HepG2 (cell line): ENCODE results near the gene CARTPT. TPM values are rescaled to one million over a fixed set of nuclear protein-coding genes. Genes with fewer than 3 reads are reported as not detected.

ENCODE experiments used
- ASH2L ChIP-seq: fragments of 300-600, 200-600 bp; sonication (generic); IDR thresholded peaks from 2 replicates; pipeline ENCODE4 v1.7.0; 2017; ENCODE audit warnings: low read depth, mild to moderate bottlenecking, moderate library complexity, mixed read lengths, low read length; ENCODE audit not compliant: insufficient read length
- ERF ChIP-seq: IDR thresholded peaks from 2 replicates; pipeline ENCODE4 v1.6.1; 2018; ENCODE audit warnings: missing biosample characterization, missing genetic modification reagents
- GABPB1 ChIP-seq: IDR thresholded peaks from 2 replicates; pipeline ENCODE4 v1.6.1; 2016; ENCODE audit warnings: mild to moderate bottlenecking, missing genetic modification reagents, moderate library complexity, missing compliant biosample characterization
- GATAD2A ChIP-seq: IDR thresholded peaks from 2 replicates; pipeline ENCODE4 v1.6.1; 2016
- KDM4B ChIP-seq: sonication (generic); formaldehyde crosslinking; IDR thresholded peaks from 2 replicates; pipeline ENCODE4 v1.4.0; 2020; ENCODE audit warnings: missing genetic modification reagents
- MEIS2 ChIP-seq: sonication (generic); formaldehyde crosslinking; IDR thresholded peaks from 2 replicates; pipeline ENCODE4 v1.9.0; 2021; ENCODE audit warnings: mild to moderate bottlenecking, missing genetic modification reagents
- NONO ChIP-seq, 2 experiments: fragments of 450-650 bp in 1 of 2; sonication (generic) in 1 of 2; formaldehyde crosslinking in 1 of 2; IDR thresholded peaks in 1 of 2; conservative IDR thresholded peaks in 1 of 2; 2 replicates each; pipeline versions ENCODE4 v1.6.1 to v1.8.0; 2017 to 2022; ENCODE audit warnings: mild to moderate bottlenecking in 1 of 2, missing genetic modification reagents in 1 of 2, moderate library complexity in 1 of 2
- RXRA ChIP-seq: sonication (generic); formaldehyde crosslinking; IDR thresholded peaks from 2 replicates; pipeline ENCODE4 v1.5.1; 2020; ENCODE audit warnings: missing genetic modification reagents
- SOX13 ChIP-seq, 3 experiments: fragments of 450-650 bp in 1 of 3; sonication (generic) in 1 of 3; formaldehyde crosslinking in 1 of 3; IDR thresholded peaks in 2 of 3; conservative IDR thresholded peaks in 1 of 3; 2 replicates each; pipeline versions ENCODE4 v1.5.0 to v1.6.1; 2016 to 2020; ENCODE audit warnings: antibody characterized with exemption in 1 of 3, mild to moderate bottlenecking in 1 of 3, missing compliant biosample characterization in 1 of 3, missing genetic modification reagents in 1 of 3, moderate library complexity in 1 of 3
- TAF1 ChIP-seq: sonication (generic); formaldehyde crosslinking; IDR thresholded peaks from 2 replicates; pipeline ENCODE4 v1.4.0; 2020; ENCODE audit warnings: missing genetic modification reagents
- TBX2 ChIP-seq: sonication (generic); formaldehyde crosslinking; IDR thresholded peaks from 2 replicates; pipeline ENCODE4 v1.5.0; 2020; ENCODE audit warnings: missing genetic modification reagents, mild to moderate bottlenecking, borderline replicate concordance
- THAP7 ChIP-seq: sonication (generic); formaldehyde crosslinking; IDR thresholded peaks from 2 replicates; pipeline ENCODE4 v1.8.1; 2023; ENCODE audit warnings: mild to moderate bottlenecking, missing genetic modification reagents
- THAP8 ChIP-seq: sonication (generic); formaldehyde crosslinking; IDR thresholded peaks from 2 replicates; pipeline ENCODE4 v1.5.1; 2020; ENCODE audit warnings: missing genetic modification reagents, mild to moderate bottlenecking, borderline replicate concordance
- YEATS4 ChIP-seq: sonication (generic); formaldehyde crosslinking; IDR thresholded peaks from 2 replicates; pipeline ENCODE4 v1.4.0; 2020; ENCODE audit warnings: missing genetic modification reagents, borderline replicate concordance
- ZBTB38 ChIP-seq: sonication (generic); formaldehyde crosslinking; IDR thresholded peaks from 2 replicates; pipeline ENCODE4 v1.5.1; 2020; ENCODE audit warnings: mild to moderate bottlenecking, missing genetic modification reagents
- ZNF121 ChIP-seq: sonication (generic); formaldehyde crosslinking; IDR thresholded peaks from 2 replicates; pipeline ENCODE4 v1.5.0; 2020; ENCODE audit warnings: mild to moderate bottlenecking, missing genetic modification reagents
- ZNF260 ChIP-seq: sonication (generic); formaldehyde crosslinking; IDR thresholded peaks from 2 replicates; pipeline ENCODE4 v1.4.0; 2020; ENCODE audit warnings: missing genetic modification reagents, low read depth, mild to moderate bottlenecking, borderline replicate concordance
- ZNF292 ChIP-seq: sonication (generic); formaldehyde crosslinking; IDR thresholded peaks from 2 replicates; pipeline ENCODE4 v1.8.1; 2022; ENCODE audit warnings: mild to moderate bottlenecking, low read depth, missing genetic modification reagents, borderline replicate concordance
- ZNF335 ChIP-seq: sonication (generic); formaldehyde crosslinking; IDR thresholded peaks from 2 replicates; pipeline ENCODE4 v1.4.0; 2020; ENCODE audit warnings: missing genetic modification reagents
- ZNF441 ChIP-seq: sonication (generic); formaldehyde crosslinking; IDR thresholded peaks from 2 replicates; pipeline ENCODE4 v1.7.0; 2021; ENCODE audit warnings: missing genetic modification reagents, borderline replicate concordance
- ZNF644 ChIP-seq: IDR thresholded peaks from 2 replicates; pipeline ENCODE4 v1.6.1; 2016; ENCODE audit warnings: low read depth
- polyA plus RNA-seq, 8 experiments: library from polyadenylated mRNA; depleted of rRNA in 3 of 8; stranded (reverse) in 7 of 8; unstranded in 1 of 8; fragments of >200 nt; fragmentation: Illumina TruSeq in 4 of 8; extraction: Trizol in 4 of 8; gene quantifications; 2 replicates each; pipeline versions ENCODE4 v1.2.1 to v1.2.3, GENCODE V29; 2011 to 2016; ENCODE audit warnings: low read depth in 4 of 8, missing spikeins in 1 of 8, mixed read lengths in 1 of 8; ENCODE audit not compliant: insufficient read depth in 1 of 8
- total RNA-seq, 5 experiments: library from RNA; depleted of rRNA; stranded (reverse); fragments of >200 nt; fragmentation: Illumina TruSeq; extraction: Trizol; gene quantifications; 2 replicates each; pipeline ENCODE4 v1.2.3, GENCODE V29; 2016; ENCODE audit warnings: low read depth in 1 of 5
- TF ChIP-seq, protein P1 (sequence below): sonication (generic); formaldehyde crosslinking; IDR thresholded peaks from 2 replicates; pipeline ENCODE4 v1.5.1; 2020; ENCODE audit warnings: mild to moderate bottlenecking, missing genetic modification reagents, borderline replicate concordance

CARTPT gene
- total and polyA plus RNA-seq, 2 of the 13 experiments (the other 11 are each of a cell fraction or from before 2014, with no cell fraction given): not detected

- peak; percentile 27; the same call in 1 of the 2 replicates for TF ChIP-seq GABPB1 (CRISPR knock-in tag)
- peak; percentile 98 for TF ChIP-seq ZNF292 (CRISPR knock-in tag)
- no peak for TF ChIP-seq ZNF335
- TF ChIP-seq RXRA (CRISPR knock-in tag): peak; percentile 90
- no peak for TF ChIP-seq KDM4B (CRISPR knock-in tag)
- TF ChIP-seq TBX2: peak; percentile 61; the same call in 1 of the 2 replicates
- peak; percentile 70; the same call in 1 of the 2 replicates for TF ChIP-seq TAF1 (CRISPR knock-in tag)
- TF ChIP-seq YEATS4: peak; percentile 18; the same call in 1 of the 2 replicates
- no peak for TF ChIP-seq THAP8 (CRISPR knock-in tag)
- no peak for TF ChIP-seq SOX13 (IDR thresholded peaks at IDR 0.05)
- peak in 1 of 2 experiments; percentile 82; a peak in 2 of 4 replicates for TF ChIP-seq SOX13 (CRISPR knock-in tag; conservative IDR thresholded peaks at IDR 0.05 in 1 of 2, IDR thresholded peaks at IDR 0.05 in 1 of 2)
- TF ChIP-seq ZNF260 (CRISPR knock-in tag): no peak
- TF ChIP-seq, protein P1, sequence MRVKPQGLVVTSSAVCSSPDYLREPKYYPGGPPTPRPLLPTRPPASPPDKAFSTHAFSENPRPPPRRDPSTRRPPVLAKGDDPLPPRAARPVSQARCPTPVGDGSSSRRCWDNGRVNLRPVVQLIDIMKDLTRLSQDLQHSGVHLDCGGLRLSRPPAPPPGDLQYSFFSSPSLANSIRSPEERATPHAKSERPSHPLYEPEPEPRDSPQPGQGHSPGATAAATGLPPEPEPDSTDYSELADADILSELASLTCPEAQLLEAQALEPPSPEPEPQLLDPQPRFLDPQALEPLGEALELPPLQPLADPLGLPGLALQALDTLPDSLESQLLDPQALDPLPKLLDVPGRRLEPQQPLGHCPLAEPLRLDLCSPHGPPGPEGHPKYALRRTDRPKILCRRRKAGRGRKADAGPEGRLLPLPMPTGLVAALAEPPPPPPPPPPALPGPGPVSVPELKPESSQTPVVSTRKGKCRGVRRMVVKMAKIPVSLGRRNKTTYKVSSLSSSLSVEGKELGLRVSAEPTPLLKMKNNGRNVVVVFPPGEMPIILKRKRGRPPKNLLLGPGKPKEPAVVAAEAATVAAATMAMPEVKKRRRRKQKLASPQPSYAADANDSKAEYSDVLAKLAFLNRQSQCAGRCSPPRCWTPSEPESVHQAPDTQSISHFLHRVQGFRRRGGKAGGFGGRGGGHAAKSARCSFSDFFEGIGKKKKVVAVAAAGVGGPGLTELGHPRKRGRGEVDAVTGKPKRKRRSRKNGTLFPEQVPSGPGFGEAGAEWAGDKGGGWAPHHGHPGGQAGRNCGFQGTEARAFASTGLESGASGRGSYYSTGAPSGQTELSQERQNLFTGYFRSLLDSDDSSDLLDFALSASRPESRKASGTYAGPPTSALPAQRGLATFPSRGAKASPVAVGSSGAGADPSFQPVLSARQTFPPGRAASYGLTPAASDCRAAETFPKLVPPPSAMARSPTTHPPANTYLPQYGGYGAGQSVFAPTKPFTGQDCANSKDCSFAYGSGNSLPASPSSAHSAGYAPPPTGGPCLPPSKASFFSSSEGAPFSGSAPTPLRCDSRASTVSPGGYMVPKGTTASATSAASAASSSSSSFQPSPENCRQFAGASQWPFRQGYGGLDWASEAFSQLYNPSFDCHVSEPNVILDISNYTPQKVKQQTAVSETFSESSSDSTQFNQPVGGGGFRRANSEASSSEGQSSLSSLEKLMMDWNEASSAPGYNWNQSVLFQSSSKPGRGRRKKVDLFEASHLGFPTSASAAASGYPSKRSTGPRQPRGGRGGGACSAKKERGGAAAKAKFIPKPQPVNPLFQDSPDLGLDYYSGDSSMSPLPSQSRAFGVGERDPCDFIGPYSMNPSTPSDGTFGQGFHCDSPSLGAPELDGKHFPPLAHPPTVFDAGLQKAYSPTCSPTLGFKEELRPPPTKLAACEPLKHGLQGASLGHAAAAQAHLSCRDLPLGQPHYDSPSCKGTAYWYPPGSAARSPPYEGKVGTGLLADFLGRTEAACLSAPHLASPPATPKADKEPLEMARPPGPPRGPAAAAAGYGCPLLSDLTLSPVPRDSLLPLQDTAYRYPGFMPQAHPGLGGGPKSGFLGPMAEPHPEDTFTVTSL: peak; percentile 76; the same call in 1 of the 2 replicates
- TF ChIP-seq ASH2L: peak; percentile 29
- no peak for TF ChIP-seq NONO (IDR thresholded peaks at IDR 0.05)
- peak; percentile 66; the same call in 1 of the 2 replicates for TF ChIP-seq NONO (CRISPR knock-in tag; conservative IDR thresholded peaks at IDR 0.05)
- 0 out of 2 replicates have a peak, but pooled peaks have one; percentile 44 for TF ChIP-seq MEIS2 (CRISPR knock-in tag)
- peak; percentile 50; the same call in 1 of the 2 replicates for TF ChIP-seq ZBTB38
- 0 out of 2 replicates have a peak, but pooled peaks have one; percentile 46 for TF ChIP-seq ZNF121 (CRISPR knock-in tag)
- peak; percentile 99 for TF ChIP-seq ZNF644 (CRISPR knock-in tag)
- TF ChIP-seq GATAD2A (CRISPR knock-in tag): peak; percentile 70
- TF ChIP-seq ZNF441 (CRISPR knock-in tag): 0 out of 2 replicates have a peak, but pooled peaks have one; percentile 40
- TF ChIP-seq THAP7 (CRISPR knock-in tag): 0 out of 2 replicates have a peak, but pooled peaks have one; percentile 33
- TF ChIP-seq ERF (CRISPR knock-in tag): no peak
Measured at GRCh38 chr5:71695071-71695470, 24.0 kb upstream of the CARTPT start (continued).
